ENCODE data around the gene ATP6V0A1.

DNA sequence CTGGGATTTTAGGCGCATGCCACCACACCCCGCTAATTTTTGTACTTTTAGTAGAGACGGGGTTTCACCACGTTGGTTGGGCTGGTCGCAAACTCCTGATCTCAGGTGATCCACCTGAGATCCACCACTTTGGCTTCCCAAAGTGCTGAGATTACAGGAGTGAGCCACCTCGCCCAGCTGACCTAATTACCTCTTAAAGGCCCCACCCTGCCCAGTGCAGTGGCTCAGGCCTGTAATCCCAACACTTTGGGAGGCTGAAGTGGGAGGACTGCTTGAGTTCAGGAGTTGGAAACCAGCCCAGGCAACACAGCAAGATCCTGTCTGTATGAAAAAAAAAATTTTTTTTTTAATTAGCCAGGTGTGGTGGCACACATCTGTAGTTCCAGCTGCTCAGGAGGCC lies 100.4 kb downstream of the ATP6V0A1 start:
- TF ChIP-seq, protein P1, sequence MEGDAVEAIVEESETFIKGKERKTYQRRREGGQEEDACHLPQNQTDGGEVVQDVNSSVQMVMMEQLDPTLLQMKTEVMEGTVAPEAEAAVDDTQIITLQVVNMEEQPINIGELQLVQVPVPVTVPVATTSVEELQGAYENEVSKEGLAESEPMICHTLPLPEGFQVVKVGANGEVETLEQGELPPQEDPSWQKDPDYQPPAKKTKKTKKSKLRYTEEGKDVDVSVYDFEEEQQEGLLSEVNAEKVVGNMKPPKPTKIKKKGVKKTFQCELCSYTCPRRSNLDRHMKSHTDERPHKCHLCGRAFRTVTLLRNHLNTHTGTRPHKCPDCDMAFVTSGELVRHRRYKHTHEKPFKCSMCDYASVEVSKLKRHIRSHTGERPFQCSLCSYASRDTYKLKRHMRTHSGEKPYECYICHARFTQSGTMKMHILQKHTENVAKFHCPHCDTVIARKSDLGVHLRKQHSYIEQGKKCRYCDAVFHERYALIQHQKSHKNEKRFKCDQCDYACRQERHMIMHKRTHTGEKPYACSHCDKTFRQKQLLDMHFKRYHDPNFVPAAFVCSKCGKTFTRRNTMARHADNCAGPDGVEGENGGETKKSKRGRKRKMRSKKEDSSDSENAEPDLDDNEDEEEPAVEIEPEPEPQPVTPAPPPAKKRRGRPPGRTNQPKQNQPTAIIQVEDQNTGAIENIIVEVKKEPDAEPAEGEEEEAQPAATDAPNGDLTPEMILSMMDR (IDR thresholded peaks at IDR 0.05): no peak
- no peak for TF ChIP-seq POLR2A (IDR thresholded peaks at IDR 0.05)
